ENCODE results near the gene MADD.

The MADD gene

DNA sequence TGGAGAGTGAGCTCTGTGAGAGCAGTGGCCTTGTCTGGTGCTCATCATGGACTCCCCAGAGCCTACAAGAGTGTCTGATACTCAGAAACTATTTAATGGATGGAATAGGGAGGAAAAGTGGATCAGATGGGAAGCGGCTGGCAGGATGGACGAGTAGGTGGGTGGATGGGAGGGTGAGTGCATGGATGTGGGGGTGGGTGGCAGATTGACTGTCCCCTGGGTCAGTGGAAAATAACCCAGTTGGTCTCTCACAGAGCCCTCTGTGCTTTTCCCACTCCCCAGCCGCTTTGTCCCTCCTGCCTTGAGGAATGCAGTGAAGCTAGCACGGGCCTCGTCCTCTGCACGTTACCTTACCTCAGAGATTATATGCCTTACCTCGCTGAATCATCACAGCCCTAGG is 102.5 kb downstream of the MADD start:
- H3K23ac ChIP-seq (ENCODE audit: low read length): peak overlapping the region; percentile 70
- no peaks in the 10 kb centered on the region for H3K27me3 ChIP-seq (ENCODE audit: insufficient read depth, low read length)
- H4K8ac ChIP-seq (ENCODE audit: low read depth, low read length): no peak overlapping the region
- no peaks in the 10 kb centered on the region for H3K79me1 ChIP-seq (ENCODE audit: low read length)
- no CpG with 5 or more reads among the region's 7 CpGs for WGBS (ENCODE audit: extremely low coverage, insufficient coverage, insufficient read length)
- no peak overlapping the region for H2AFZ ChIP-seq (ENCODE audit: insufficient read depth, low read length, poor library complexity)
- H3K4me1 ChIP-seq (ENCODE audit: control insufficient read depth in 1 of 2, insufficient read depth in 2 of 2, low read length in 2 of 2): peaks cover 5% of the 10 kb centered on the region in 2 experiments
- H3K9ac ChIP-seq (ENCODE audit: low read length): no peak overlapping the region
- no peak overlapping the region for H2BK12ac ChIP-seq (ENCODE audit: low read length)
- no peaks in the 10 kb centered on the region for H3K79me2 ChIP-seq (ENCODE audit: control insufficient read depth, insufficient read depth, low read length, poor library complexity)
- H3K9me3 ChIP-seq (ENCODE audit: insufficient read depth, low read depth, low read length): no peaks in the 10 kb centered on the region
- no peaks in the 10 kb centered on the region for H3K36me3 ChIP-seq (ENCODE audit: control insufficient read depth in 1 of 2, insufficient read depth in 2 of 2, low read length in 2 of 2)
- H2AK5ac ChIP-seq (ENCODE audit: low read length): no peak overlapping the region
- H4K91ac ChIP-seq (ENCODE audit: low read depth, low read length): no peak overlapping the region
- no peak overlapping the region for H3K4ac ChIP-seq (ENCODE audit: low read depth, low read length)
- no peak overlapping the region for H3K18ac ChIP-seq (ENCODE audit: low read length)
- no peak overlapping the region for H3K27ac ChIP-seq (ENCODE audit: low read depth, low read length)
- H3K4me3 ChIP-seq (ENCODE audit: low read depth, low read length): no peak overlapping the region
- H3K14ac ChIP-seq (ENCODE audit: low read length): no peak overlapping the region
- peak in 1 of 2 donors; percentile 37 for DNase-seq
- no peak overlapping the region for H4K12ac ChIP-seq (ENCODE audit: low read depth, low read length)
- H2BK120ac ChIP-seq (ENCODE audit: insufficient read depth, low read length, poor library complexity): no peak overlapping the region
- no peak overlapping the region for H3K4me2 ChIP-seq (ENCODE audit: low read length)
- no peak overlapping the region for H2BK5ac ChIP-seq (ENCODE audit: low read depth, low read length, poor library complexity)

GRCh38 chr11:47373876-47374719 is 104.2 kb downstream of the MADD start:
- H3K4ac ChIP-seq (ENCODE audit: low read depth, low read length): no peak overlapping the region
- H2BK120ac ChIP-seq (ENCODE audit: insufficient read depth, low read length, poor library complexity): no peak overlapping the region
- no peaks in the 10 kb centered on the region for H3K9me3 ChIP-seq (ENCODE audit: insufficient read depth, low read depth, low read length)
- no peaks in the 10 kb centered on the region for H3K27me3 ChIP-seq (ENCODE audit: insufficient read depth, low read length)
- no peak overlapping the region for H2AK5ac ChIP-seq (ENCODE audit: low read length)
- no peaks in the 10 kb centered on the region for H3K79me2 ChIP-seq (ENCODE audit: control insufficient read depth, insufficient read depth, low read length, poor library complexity)
- H3K18ac ChIP-seq (ENCODE audit: low read length): no peak overlapping the region
- H2AFZ ChIP-seq (ENCODE audit: insufficient read depth, low read length, poor library complexity): no peak overlapping the region
- peak; percentile 57 to 85 for DNase-seq
- H3K4me1 ChIP-seq (ENCODE audit: control insufficient read depth in 1 of 2, insufficient read depth in 2 of 2, low read length in 2 of 2): peaks cover 5% of the 10 kb centered on the region in 2 experiments
- no peak overlapping the region for H3K27ac ChIP-seq (ENCODE audit: low read depth, low read length)
- H3K36me3 ChIP-seq (ENCODE audit: control insufficient read depth in 1 of 2, insufficient read depth in 2 of 2, low read length in 2 of 2): no peaks in the 10 kb centered on the region
- H3K4me3 ChIP-seq (ENCODE audit: low read depth, low read length): no peak overlapping the region
- no peak overlapping the region for H4K91ac ChIP-seq (ENCODE audit: low read depth, low read length)
- no peak overlapping the region for H3K4me2 ChIP-seq (ENCODE audit: low read length)
- H2BK5ac ChIP-seq (ENCODE audit: low read depth, low read length, poor library complexity): no peak overlapping the region
- no peak overlapping the region for H2BK12ac ChIP-seq (ENCODE audit: low read length)
- no peak overlapping the region for H3K14ac ChIP-seq (ENCODE audit: low read length)
- H3K79me1 ChIP-seq (ENCODE audit: low read length): no peaks in the 10 kb centered on the region
- H4K12ac ChIP-seq (ENCODE audit: low read depth, low read length): no peak overlapping the region
- no peak overlapping the region for H4K8ac ChIP-seq (ENCODE audit: low read depth, low read length)
- no peak overlapping the region for H3K23ac ChIP-seq (ENCODE audit: low read length)
- WGBS (ENCODE audit: extremely low coverage, insufficient coverage, insufficient read length): no CpG with 5 or more reads among the region's 19 CpGs
- H3K9ac ChIP-seq (ENCODE audit: low read length): no peak overlapping the region

- H4K91ac ChIP-seq (ENCODE audit: low read depth, low read length): no peak overlapping the region
These were observed 104.7 kb downstream of the MADD start for GRCh38 chr11:47374720-47375019.

DNA sequence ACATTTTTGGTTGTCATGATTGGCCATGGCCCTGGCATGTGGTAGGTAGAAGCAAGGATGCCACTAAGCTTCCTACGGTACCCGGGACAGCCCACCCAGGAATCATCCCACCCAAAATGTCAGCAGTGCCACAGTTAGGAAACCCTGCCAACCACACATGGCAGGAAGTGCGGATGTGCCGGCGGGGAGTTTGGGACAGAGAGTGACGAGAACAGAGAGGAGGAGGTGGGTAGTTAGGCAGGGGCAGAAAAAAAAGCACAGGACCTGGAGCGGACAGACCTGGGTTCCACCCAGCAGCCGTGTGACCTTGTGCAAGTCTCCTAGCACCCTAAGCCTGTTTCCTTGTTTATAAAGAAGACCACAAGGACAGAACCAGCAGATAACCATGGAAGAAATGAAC is 105.1 kb downstream of the MADD start:
- H2AK5ac ChIP-seq (ENCODE audit: low read length): no peak overlapping the region
- H3K4ac ChIP-seq (ENCODE audit: low read depth, low read length): no peak overlapping the region
- H2BK5ac ChIP-seq (ENCODE audit: low read depth, low read length, poor library complexity): no peak overlapping the region
- H3K18ac ChIP-seq (ENCODE audit: low read length): no peak overlapping the region
- no peak overlapping the region for H2BK120ac ChIP-seq (ENCODE audit: insufficient read depth, low read length, poor library complexity)
- no peaks in the 10 kb centered on the region for H3K27me3 ChIP-seq (ENCODE audit: insufficient read depth, low read length)
- H4K91ac ChIP-seq (ENCODE audit: low read depth, low read length): no peak overlapping the region
- no peak overlapping the region for H3K9ac ChIP-seq (ENCODE audit: low read length)
- no peak overlapping the region for H3K14ac ChIP-seq (ENCODE audit: low read length)
- no peak overlapping the region for H4K8ac ChIP-seq (ENCODE audit: low read depth, low read length)
- H3K79me1 ChIP-seq (ENCODE audit: low read length): no peaks in the 10 kb centered on the region
- no peaks in the 10 kb centered on the region for H3K36me3 ChIP-seq (ENCODE audit: control insufficient read depth in 1 of 2, insufficient read depth in 2 of 2, low read length in 2 of 2)
- H3K4me1 ChIP-seq (ENCODE audit: control insufficient read depth in 1 of 2, insufficient read depth in 2 of 2, low read length in 2 of 2): peaks cover 5% of the 10 kb centered on the region in 2 experiments
- no peak overlapping the region for H2BK12ac ChIP-seq (ENCODE audit: low read length)
- H3K23ac ChIP-seq (ENCODE audit: low read length): no peak overlapping the region
- no peak overlapping the region for H3K4me2 ChIP-seq (ENCODE audit: low read length)
- H3K4me3 ChIP-seq (ENCODE audit: low read depth, low read length): no peak overlapping the region
- no peak overlapping the region for H3K27ac ChIP-seq (ENCODE audit: low read depth, low read length)
- H3K79me2 ChIP-seq (ENCODE audit: control insufficient read depth, insufficient read depth, low read length, poor library complexity): no peaks in the 10 kb centered on the region
- H3K9me3 ChIP-seq (ENCODE audit: insufficient read depth, low read depth, low read length): no peaks in the 10 kb centered on the region
- no peak for DNase-seq
- H4K12ac ChIP-seq (ENCODE audit: low read depth, low read length): no peak overlapping the region
- no peak overlapping the region for H2AFZ ChIP-seq (ENCODE audit: insufficient read depth, low read length, poor library complexity)
- WGBS (ENCODE audit: extremely low coverage, insufficient coverage, insufficient read length): no CpG with 5 or more reads among the region's 8 CpGs

More at GRCh38 chr11:47374720-47375019, 104.7 kb downstream of the MADD start:
- Histone ChIP-seq H3K9me3 (ENCODE audit: insufficient read depth, low read depth, low read length) (no peaks in the 10 kb centered on the region), H3K36me3 (ENCODE audit: control insufficient read depth in 1 of 2, insufficient read depth in 2 of 2, low read length in 2 of 2) (no peaks in the 10 kb centered on the region), H3K23ac (ENCODE audit: low read length) (no peak overlapping the region), H3K4me2 (ENCODE audit: low read length) (no peak overlapping the region), H3K14ac (ENCODE audit: low read length) (no peak overlapping the region), H2AK5ac (ENCODE audit: low read length) (no peak overlapping the region), H3K18ac (ENCODE audit: low read length) (no peak overlapping the region), H4K8ac (ENCODE audit: low read depth, low read length) (no peak overlapping the region), H3K79me1 (ENCODE audit: low read length) (no peaks in the 10 kb centered on the region), H3K4me3 (ENCODE audit: low read depth, low read length) (no peak overlapping the region), H2BK12ac (ENCODE audit: low read length) (no peak overlapping the region), H3K9ac (ENCODE audit: low read length) (peak overlapping the region; percentile 12), H4K12ac (ENCODE audit: low read depth, low read length) (no peak overlapping the region), H3K27ac (ENCODE audit: low read depth, low read length) (no peak overlapping the region), H2BK120ac (ENCODE audit: insufficient read depth, low read length, poor library complexity) (no peak overlapping the region), H2AFZ (ENCODE audit: insufficient read depth, low read length, poor library complexity) (no peak overlapping the region), H3K4me1 (ENCODE audit: control insufficient read depth in 1 of 2, insufficient read depth in 2 of 2, low read length in 2 of 2) (peaks cover 5% of the 10 kb centered on the region in 2 experiments), H3K79me2 (ENCODE audit: control insufficient read depth, insufficient read depth, low read length, poor library complexity) (no peaks in the 10 kb centered on the region), H2BK5ac (ENCODE audit: low read depth, low read length, poor library complexity) (no peak overlapping the region), H3K4ac (ENCODE audit: low read depth, low read length) (no peak overlapping the region), H3K27me3 (ENCODE audit: insufficient read depth, low read length) (no peaks in the 10 kb centered on the region)
- WGBS (ENCODE audit: extremely low coverage, insufficient coverage, insufficient read length): no CpG with 5 or more reads among the region's 5 CpGs
- DNase-seq: no peak

Measured in trophoblast cell (in vitro differentiated cells and primary cell).